Measurements from ENCODE around the gene IRAG1.

IRAG1 gene

GRCh38 chr11:10666556-10667520 lies 26.7 kb downstream of the IRAG1 start:
- no peak for DNase-seq (ENCODE audit: low read depth)

GRCh38 chr11:10664496-10664895 lies 29.1 kb downstream of the IRAG1 start:
- no peak for DNase-seq (ENCODE audit: low read depth)

- DNase-seq (ENCODE audit: low read depth), result no peak
These were observed 29.6 kb downstream of the IRAG1 start for GRCh38 chr11:10663990-10664389.

- DNase-seq (ENCODE audit: low read depth), result no peak
These were observed 30.2 kb downstream of the IRAG1 start for GRCh38 chr11:10663365-10663764.

GRCh38 chr11:10660323-10660722 lies 33.2 kb downstream of the IRAG1 start:
- DNase-seq (ENCODE audit: low read depth), result no peak

- DNase-seq (ENCODE audit: low read depth), result no peak
These were observed 34.0 kb downstream of the IRAG1 start for GRCh38 chr11:10659339-10660216.

GRCh38 chr11:10658621-10659338 lies 34.8 kb downstream of the IRAG1 start:
- DNase-seq (ENCODE audit: low read depth), result no peak

- no peak for DNase-seq (ENCODE audit: low read depth)
These were observed 36.0 kb downstream of the IRAG1 start for GRCh38 chr11:10657308-10658271.

GRCh38 chr11:10655943-10656576 lies 37.5 kb downstream of the IRAG1 start:
- no peak for DNase-seq (ENCODE audit: low read depth)

- no peak for DNase-seq (ENCODE audit: low read depth)
These were observed 38.3 kb downstream of the IRAG1 start for GRCh38 chr11:10655227-10655626.

GRCh38 chr11:10654811-10655150 lies 38.8 kb downstream of the IRAG1 start:
- DNase-seq (ENCODE audit: low read depth), result no peak

- no peak for DNase-seq (ENCODE audit: low read depth)
These were observed 39.4 kb downstream of the IRAG1 start for GRCh38 chr11:10653946-10654810.

- no peak for DNase-seq (ENCODE audit: low read depth)
These were observed 40.3 kb downstream of the IRAG1 start for GRCh38 chr11:10653261-10653660.

- DNase-seq (ENCODE audit: low read depth), result no peak
These were observed 41.7 kb downstream of the IRAG1 start for GRCh38 chr11:10651656-10652361.

GRCh38 chr11:10650630-10651029 lies 42.9 kb downstream of the IRAG1 start:
- no peak for DNase-seq (ENCODE audit: low read depth)

GRCh38 chr11:10650166-10650565 lies 43.4 kb downstream of the IRAG1 start:
- no peak for DNase-seq (ENCODE audit: low read depth)

- no peak for DNase-seq (ENCODE audit: low read depth)
These were observed 44.7 kb downstream of the IRAG1 start for GRCh38 chr11:10648871-10649270.

- no peak for DNase-seq (ENCODE audit: low read depth)
These were observed 46.7 kb downstream of the IRAG1 start for GRCh38 chr11:10646681-10647355.

Measured in activated T-cell treated with anti-CD3 and anti-CD28 coated beads for 48 hours (primary cell).